ENCODE data around the gene OR9Q1.
"Not testable (repeated sequence)": the region's sequence is repeated elsewhere in the genome, so short reads cannot be mapped to it uniquely, and the experiment has no call there.

Gene OR9Q1

GRCh38 chr11:57979532-57980079, 44.1 kb upstream of the OR9Q1 start:
- POLR2A ChIA-PET = no interaction called here
- no peak for DNase-seq (ENCODE audit: low read depth, low spot score)
- CTCF ChIA-PET = no interaction called here
- no peak for TF ChIP-seq CTCF (IDR thresholded peaks at IDR 0.05; ENCODE audit: insufficient read depth, low read length, missing control alignments)
- H3K4me3 ChIP-seq (ENCODE audit: low read depth, low read length) = no peak overlapping the region

GRCh38 chr11:57980201-57980600, 43.5 kb upstream of the OR9Q1 start:
- POLR2A ChIA-PET = no interaction called here
- CTCF ChIA-PET = no interaction called here
- TF ChIP-seq CTCF (IDR thresholded peaks at IDR 0.05; ENCODE audit: insufficient read depth, low read length, missing control alignments) = no peak
- H3K4me3 ChIP-seq (ENCODE audit: low read depth, low read length) = no peak overlapping the region
- no peak for DNase-seq (ENCODE audit: low read depth, low spot score)

- H3K4me3 ChIP-seq (ENCODE audit: low read depth, low read length) = no peak overlapping the region
- POLR2A ChIA-PET = no interaction called here
- CTCF ChIA-PET = no interaction called here
- no peak for DNase-seq (ENCODE audit: low read depth, low spot score)
- no peak for TF ChIP-seq CTCF (IDR thresholded peaks at IDR 0.05; ENCODE audit: insufficient read depth, low read length, missing control alignments)
These were observed 42.1 kb upstream of the OR9Q1 start for GRCh38 chr11:57981536-57981935.

- ChIA-PET POLR2A (no interaction called here), CTCF (no interaction called here)
- no peak for DNase-seq (ENCODE audit: low read depth, low spot score)
- no peak overlapping the region for H3K4me3 ChIP-seq (ENCODE audit: low read depth, low read length)
- no peak for TF ChIP-seq CTCF (IDR thresholded peaks at IDR 0.05; ENCODE audit: insufficient read depth, low read length, missing control alignments)
These were observed 40.9 kb upstream of the OR9Q1 start for GRCh38 chr11:57982776-57983175.

- no peak for DNase-seq (ENCODE audit: low read depth, low spot score)
- CTCF ChIA-PET = no interaction called here
- TF ChIP-seq CTCF (IDR thresholded peaks at IDR 0.05; ENCODE audit: insufficient read depth, low read length, missing control alignments) = no peak
- no peak overlapping the region for H3K4me3 ChIP-seq (ENCODE audit: low read depth, low read length)
- POLR2A ChIA-PET = no interaction called here
These were observed 40.5 kb upstream of the OR9Q1 start for GRCh38 chr11:57983191-57983590.

GRCh38 chr11:57999523-57999922, 24.2 kb upstream of the OR9Q1 start:
- DNase-seq (ENCODE audit: low read depth, low spot score); H3K4me3 ChIP-seq (ENCODE audit: low read depth, low read length); CTCF ChIA-PET; POLR2A ChIA-PET: not testable (repeated sequence)

- DNase-seq (ENCODE audit: low read depth, low spot score); H3K4me3 ChIP-seq (ENCODE audit: low read depth, low read length); POLR2A ChIA-PET; CTCF ChIA-PET: not testable (repeated sequence)
These were observed 23.7 kb upstream of the OR9Q1 start for GRCh38 chr11:58000021-58000420.
